Astrocyte of the cerebellum (primary cell): ENCODE data around the gene NEURL2.
A peak's percentile ranks its signal among the peaks of the same experiment; 100 is the strongest.

ENCODE experiments used
- DNase-seq: peaks from one replicate; pipeline ENCODE4 v3.0.0-alpha.2; 2011; ENCODE audit warnings: low read depth
- H3K4me3 ChIP-seq: 2 replicates; pipeline ENCODE4 v1.5.1; 2011; ENCODE audit warnings: mild to moderate bottlenecking, low read depth, low read length, moderate library complexity
- in situ Hi-C: cut with HindIII; loops from 2 replicates; pipeline ENCODE4 v1.10.0; 2017; ENCODE audit warnings: low sequenced_read_pairs
- TF ChIP-seq, protein P1 (sequence below): IDR thresholded peaks from 2 replicates; pipeline ENCODE4 v1.5.1; 2012; ENCODE audit warnings: low read length, low read depth, moderate library complexity, mild to moderate bottlenecking; ENCODE audit errors: missing control alignments

Gene NEURL2

DNA sequence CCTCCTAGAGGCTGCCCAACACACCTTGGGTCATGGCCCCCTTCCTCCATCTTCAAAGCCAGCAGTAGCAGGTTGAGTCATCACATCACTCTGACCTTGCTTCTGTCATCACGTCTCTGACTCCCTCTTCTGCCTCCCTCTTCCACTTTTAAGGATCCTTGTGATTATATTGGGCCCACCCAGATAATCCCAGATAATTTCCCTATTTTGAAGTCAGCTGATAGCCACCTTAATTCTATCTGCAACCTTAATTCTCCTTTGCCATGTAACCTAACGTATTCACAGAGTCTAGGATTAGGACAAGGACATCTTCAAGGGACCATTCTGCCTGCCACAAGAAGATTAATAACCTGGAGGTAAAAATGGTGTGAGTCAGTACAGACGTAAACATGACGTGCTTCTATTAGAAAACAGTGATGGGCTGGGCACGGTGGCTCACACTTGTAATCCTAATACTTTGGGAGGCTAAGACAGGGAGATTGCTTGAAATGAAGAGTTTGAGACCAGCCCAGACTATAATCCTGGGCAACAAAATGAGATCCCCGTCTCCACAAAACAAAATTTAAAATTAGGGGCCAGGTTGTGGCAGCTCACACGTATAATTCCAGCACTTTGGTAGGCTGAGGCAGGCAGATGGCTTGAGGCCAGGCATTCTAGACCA is 30.3 kb downstream of the NEURL2 start:
- TF ChIP-seq, protein P1, sequence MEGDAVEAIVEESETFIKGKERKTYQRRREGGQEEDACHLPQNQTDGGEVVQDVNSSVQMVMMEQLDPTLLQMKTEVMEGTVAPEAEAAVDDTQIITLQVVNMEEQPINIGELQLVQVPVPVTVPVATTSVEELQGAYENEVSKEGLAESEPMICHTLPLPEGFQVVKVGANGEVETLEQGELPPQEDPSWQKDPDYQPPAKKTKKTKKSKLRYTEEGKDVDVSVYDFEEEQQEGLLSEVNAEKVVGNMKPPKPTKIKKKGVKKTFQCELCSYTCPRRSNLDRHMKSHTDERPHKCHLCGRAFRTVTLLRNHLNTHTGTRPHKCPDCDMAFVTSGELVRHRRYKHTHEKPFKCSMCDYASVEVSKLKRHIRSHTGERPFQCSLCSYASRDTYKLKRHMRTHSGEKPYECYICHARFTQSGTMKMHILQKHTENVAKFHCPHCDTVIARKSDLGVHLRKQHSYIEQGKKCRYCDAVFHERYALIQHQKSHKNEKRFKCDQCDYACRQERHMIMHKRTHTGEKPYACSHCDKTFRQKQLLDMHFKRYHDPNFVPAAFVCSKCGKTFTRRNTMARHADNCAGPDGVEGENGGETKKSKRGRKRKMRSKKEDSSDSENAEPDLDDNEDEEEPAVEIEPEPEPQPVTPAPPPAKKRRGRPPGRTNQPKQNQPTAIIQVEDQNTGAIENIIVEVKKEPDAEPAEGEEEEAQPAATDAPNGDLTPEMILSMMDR: no peak
- no peak overlapping the region for H3K4me3 ChIP-seq
- no peak for DNase-seq
- in situ Hi-C loops: no loop called here

DNA sequence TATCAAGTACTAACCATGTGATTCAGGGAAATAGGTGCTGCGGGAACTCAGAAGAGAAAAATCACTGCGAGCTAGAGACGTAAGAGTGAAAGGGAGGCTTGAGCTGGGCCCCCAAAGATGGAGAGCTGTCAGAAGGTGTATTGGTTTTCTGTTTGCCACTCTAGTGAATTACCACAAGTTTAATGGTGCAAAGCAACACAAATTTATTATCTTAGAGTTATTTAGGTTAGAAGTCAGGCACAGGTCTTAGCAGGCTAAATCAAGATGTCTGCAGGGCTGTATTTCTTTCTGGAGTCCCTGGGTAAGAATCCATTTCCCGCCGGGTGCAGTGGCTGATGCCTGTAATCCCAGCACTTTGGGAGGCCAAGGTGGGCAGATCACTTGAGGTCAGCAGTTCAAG is 31.1 kb downstream of the NEURL2 start:
- no peak for DNase-seq
- TF ChIP-seq, protein P1: no peak
- in situ Hi-C loops: no loop called here

DNA sequence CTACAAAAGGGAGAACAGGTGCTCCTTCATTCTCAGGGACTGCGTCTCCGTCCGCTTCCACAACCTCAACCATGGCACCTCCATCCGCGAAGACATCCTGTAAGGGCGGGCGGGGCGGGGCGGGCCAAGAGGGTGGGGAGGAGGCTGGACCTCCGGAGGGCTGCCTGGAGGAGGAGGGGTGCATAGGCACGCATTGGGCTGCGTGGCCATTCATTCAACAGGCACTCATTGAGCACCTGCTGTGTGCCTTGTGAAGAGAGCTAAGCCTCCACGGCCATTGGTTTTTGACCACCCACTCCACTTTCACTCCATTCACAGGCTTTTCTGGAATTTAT is 33.2 kb downstream of the NEURL2 start:
- TF ChIP-seq, protein P1: no peak
- in situ Hi-C loops: no loop called here
- H3K4me3 ChIP-seq: peak overlapping the region; percentile 73
- DNase-seq: no peak

More for the DNA sequence above, 31.1 kb downstream of the NEURL2 start:
- no peak overlapping the region for H3K4me3 ChIP-seq

DNA sequence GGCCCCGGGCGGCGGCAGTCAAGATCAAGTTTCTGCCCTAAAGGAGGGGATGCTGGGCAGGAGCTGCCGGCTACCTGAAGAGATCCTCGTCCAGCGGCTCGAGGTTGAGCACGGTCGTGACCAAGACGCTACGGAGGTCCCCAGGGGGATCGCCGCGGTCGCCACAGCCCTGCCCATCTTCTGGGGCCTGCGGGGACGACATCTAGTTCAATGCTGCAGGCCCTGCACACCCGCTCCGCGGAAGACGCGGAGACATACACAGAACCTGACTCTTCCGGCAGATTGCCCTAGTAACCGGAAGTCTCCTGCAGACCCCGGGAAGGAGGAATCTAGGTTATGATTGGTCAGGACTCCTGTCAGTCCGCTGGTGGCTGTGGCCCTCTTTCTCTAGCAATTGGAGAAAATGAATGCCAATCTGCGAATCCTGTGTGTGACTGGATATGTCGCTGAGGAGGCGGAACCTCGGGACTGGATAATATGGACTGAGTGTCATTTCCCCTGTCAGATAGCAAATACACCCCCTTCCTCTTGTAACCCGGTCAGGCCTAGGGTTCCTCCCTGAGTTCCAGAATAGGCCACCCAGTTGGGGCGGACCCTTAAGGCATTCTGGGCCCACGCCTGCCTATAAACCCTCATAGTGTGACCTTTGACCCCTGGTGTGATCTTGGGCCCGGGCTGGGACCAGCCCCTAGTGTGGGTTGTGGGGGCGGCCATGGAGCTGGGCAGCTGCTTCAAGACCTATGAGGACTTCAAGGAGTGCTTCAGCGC is 33.7 kb downstream of the NEURL2 start, which contains the start of the genes ACOT8 and ZSWIM3:
TSS of gene ACOT8 (minus strand) at position 279 of the 768 bp plus-strand sequence. CDS start at position 202, 77 bp downstream.
TSS of gene ZSWIM3 (plus strand) at position 501 of the 768 bp plus-strand sequence. CDS start at position 713, 212 bp downstream.
- DNase-seq: peak; percentile 100
- in situ Hi-C loops: no loop called here
- peak within 1 kb of the TSS; percentile 73 for H3K4me3 ChIP-seq
- TF ChIP-seq, protein P1: no peak

DNA sequence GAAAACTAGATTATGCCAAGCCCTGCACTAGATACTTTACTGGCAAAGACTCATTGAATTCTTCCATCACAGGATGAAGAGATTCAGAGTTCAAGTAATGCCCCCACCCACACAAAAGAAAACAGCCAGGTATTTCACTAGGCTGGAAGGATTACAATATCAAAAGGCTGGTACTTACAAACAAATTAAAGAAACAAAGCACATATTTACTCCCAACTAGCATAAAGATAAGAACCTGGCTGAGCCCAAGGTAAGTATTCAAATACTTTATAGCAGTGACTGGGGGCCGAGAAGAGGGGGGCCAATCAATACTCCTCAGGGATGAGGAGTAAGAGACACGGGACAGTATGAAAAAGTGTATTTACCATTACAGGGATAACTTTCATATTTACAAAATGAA is 37.5 kb downstream of the NEURL2 start:
- TF ChIP-seq, protein P1: no peak
- no peak for DNase-seq
- no peak overlapping the region for H3K4me3 ChIP-seq
- in situ Hi-C loops: no loop called here

DNA sequence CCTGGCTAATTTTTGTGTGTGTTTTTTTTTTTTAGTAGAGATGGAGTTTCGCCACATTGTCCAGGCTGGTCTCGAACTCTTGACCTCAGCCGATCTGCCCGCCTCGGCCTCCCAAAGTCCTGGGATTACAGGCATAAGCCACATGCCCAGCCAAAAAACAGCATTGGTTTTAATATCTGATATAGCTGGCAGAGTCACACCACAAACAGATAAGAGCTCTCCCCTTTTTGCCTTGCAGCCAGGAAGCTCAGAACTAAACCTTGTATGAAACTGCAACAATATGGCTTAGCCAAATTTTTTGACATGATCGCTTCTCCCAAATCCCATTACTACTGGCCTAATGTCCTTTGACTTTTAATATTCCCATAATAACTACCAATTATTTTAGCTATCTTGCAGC is 38.7 kb downstream of the NEURL2 start:
- in situ Hi-C loops: no loop called here
- no peak overlapping the region for H3K4me3 ChIP-seq
- TF ChIP-seq, protein P1: no peak
- no peak for DNase-seq
